CD4-positive, alpha-beta T cell treated with Interleukin-17A for 1 hour (primary cell): ENCODE results near the gene MAP2K5.

Experiments
- DNase-seq: peaks from one replicate; pipeline ENCODE4 v3.0.0-alpha.2; 2020

The MAP2K5 gene

GRCh38 chr15:67828969-67829646 is 286.6 kb downstream of the MAP2K5 start:
- no peak for DNase-seq

- DNase-seq: no peak
Measured at GRCh38 chr15:67829647-67830504, 287.4 kb downstream of the MAP2K5 start.

DNA sequence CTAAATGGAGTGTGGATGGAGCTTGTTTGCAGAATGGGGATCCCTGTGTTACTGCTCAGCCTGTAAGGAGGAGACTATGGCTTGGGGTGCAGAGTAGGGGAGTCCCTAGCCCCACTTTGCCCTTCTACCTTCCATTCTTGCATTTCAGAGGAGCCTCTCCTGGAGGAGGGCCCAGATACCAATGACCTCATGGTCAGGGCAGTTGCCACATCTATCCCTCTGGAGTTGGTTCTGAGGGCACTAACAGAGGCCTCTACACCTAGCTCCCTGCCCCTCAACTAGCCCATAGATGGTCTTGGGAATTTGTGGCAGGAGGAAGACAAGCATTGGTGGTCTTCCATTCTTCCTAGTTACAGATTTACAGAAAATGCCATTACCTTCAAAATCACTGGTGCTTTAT is 288.9 kb downstream of the MAP2K5 start:
- no peak for DNase-seq

DNA sequence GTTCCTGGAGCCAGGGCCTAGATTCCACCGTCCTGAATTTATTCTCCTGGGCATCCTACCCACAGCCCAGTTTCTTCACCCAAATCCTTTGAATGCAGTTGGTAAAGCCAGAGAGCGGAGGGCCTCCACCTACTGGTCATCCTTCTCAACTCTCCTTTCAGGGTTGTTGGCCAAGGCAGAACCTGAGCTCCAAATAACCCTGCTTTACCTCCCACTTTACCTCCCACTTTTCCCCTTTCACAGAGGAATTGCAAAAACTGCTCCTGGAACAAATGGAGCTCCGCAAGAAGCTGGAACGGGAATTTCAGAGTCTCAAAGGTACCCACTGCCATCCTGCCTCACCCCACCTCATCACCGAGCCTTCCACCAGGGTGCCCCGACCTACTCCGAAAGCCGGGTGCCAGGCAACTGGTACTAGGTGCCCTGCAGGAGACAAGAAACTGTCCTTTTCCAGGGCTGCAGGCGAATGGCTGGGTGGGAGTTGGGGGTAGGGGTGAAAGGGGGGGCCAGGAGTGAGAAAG is 289.6 kb downstream of the MAP2K5 start:
- no peak for DNase-seq

GRCh38 chr15:67832897-67833709 is 290.6 kb downstream of the MAP2K5 start:
- DNase-seq: no peak

- no peak for DNase-seq
Measured at GRCh38 chr15:67833710-67834511, 291.4 kb downstream of the MAP2K5 start.

- no peak for DNase-seq
Measured at GRCh38 chr15:67834581-67835296, 292.2 kb downstream of the MAP2K5 start.

GRCh38 chr15:67835297-67836133 is 293.0 kb downstream of the MAP2K5 start:
- DNase-seq: no peak

GRCh38 chr15:67836134-67836455 is 293.6 kb downstream of the MAP2K5 start:
- no peak for DNase-seq

- DNase-seq: peak; percentile 68
Measured at GRCh38 chr15:67836477-67836876, 294.0 kb downstream of the MAP2K5 start.

GRCh38 chr15:67836955-67837354 is 294.5 kb downstream of the MAP2K5 start:
- no peak for DNase-seq

- no peak for DNase-seq
Measured at GRCh38 chr15:67838789-67839332, 296.4 kb downstream of the MAP2K5 start.

- no peak for DNase-seq
Measured at GRCh38 chr15:67839499-67839928, 297.0 kb downstream of the MAP2K5 start.

- DNase-seq: peak; percentile 97
Measured at GRCh38 chr15:67839929-67840748, 297.6 kb downstream of the MAP2K5 start, which contains the start of gene RNU6-1. TSS of gene RNU6-1 (minus strand) at chr15:67840045.

- no peak for DNase-seq
Measured at GRCh38 chr15:67840749-67841512, 298.4 kb downstream of the MAP2K5 start.

- no peak for DNase-seq
Measured at GRCh38 chr15:67841513-67841762, 298.9 kb downstream of the MAP2K5 start.

- no peak for DNase-seq
Measured at GRCh38 chr15:67843092-67843501, 300.6 kb downstream of the MAP2K5 start.

GRCh38 chr15:67843571-67844387 is 301.3 kb downstream of the MAP2K5 start:
- DNase-seq: no peak
